Amniotic stem cell (primary cell): ENCODE results near the gene CLSTN2.

Experiments used
- DNase-seq: peaks from one replicate; lab custom pipeline; 2025; lab: John Stamatoyannopoulos, UW

Gene CLSTN2

DNA sequence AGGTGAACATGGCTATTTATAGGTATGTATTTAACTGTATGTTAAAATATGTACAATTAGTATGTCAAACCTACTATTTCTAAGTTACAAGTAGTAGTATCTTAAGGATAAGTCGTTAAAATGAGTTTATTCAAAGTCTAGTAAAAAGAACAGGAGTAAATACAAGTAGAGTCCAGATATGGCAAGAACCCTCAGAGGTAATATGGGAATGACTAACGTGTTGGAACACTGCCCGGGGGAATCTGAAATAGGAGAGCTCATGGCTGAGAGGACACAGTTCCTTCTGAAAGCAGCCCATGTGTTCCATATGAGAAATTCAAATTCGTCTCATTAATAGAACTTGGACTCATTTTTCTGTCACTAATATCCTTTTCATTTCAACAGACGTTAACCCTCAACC is 158.8 kb downstream of the CLSTN2 start:
- peak; percentile 46 for DNase-seq

- no peak for DNase-seq
Measured at GRCh38 chr3:140094487-140094886, 159.5 kb downstream of the CLSTN2 start.

- DNase-seq: no peak
Measured at GRCh38 chr3:140096037-140096436, 161.1 kb downstream of the CLSTN2 start.

DNA sequence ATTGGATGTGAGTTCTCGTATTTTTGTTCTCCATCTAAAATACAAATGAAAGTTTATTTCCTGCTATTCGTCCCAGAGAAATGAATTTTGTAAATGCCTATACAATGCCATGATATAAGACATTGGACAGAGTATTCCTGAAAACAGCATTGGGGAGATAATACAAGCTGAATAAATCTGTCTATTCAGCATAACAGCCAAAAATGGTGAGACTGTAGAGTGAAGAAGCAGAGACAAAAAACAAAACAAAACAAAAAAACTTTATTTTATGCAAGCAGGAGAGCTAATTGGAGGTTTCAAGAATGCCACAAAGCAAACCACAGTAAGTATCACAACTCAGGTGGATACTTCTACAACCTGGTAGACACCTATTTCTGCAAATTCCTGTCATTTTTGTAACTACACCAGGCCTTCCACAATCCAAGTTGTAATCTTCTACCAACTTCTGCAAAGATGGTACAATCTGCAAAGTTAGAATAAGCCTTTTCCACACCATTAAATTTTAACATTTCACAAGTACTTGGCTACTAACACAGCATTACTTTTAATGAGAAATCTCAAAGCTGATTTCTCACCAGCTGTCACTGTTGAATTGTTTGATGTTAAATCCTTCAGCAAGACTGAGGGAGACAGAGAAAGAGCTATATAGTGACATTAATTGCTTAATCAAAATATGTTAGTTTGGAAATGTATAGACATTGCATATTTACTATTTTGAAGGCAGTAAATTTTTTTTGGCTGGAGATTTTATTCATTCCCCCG is 163.1 kb downstream of the CLSTN2 start:
- DNase-seq: no peak

DNA sequence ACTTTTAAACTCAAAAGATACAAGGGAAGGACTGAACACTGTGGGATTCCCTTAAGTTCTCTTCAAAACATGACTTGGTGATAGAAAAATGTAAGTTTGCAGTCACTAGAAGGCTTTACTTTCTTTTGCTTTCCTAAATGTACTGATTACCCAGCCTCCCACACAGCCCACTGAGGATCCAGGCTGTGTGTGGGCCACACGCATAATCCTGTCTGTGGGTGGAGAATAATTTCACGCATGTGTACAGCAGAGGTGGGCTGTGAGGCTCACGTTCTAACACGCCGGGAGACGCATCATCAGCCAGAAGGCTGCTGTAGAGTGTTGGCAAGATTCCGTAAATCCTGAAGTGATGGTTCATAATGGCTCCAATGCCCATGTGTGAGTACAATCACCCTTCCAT is 165.5 kb downstream of the CLSTN2 start:
- no peak for DNase-seq

- DNase-seq: no peak
Measured at GRCh38 chr3:140103166-140103565, 168.2 kb downstream of the CLSTN2 start.

- no peak for DNase-seq
Measured at GRCh38 chr3:140103986-140104645, 169.1 kb downstream of the CLSTN2 start.

DNA sequence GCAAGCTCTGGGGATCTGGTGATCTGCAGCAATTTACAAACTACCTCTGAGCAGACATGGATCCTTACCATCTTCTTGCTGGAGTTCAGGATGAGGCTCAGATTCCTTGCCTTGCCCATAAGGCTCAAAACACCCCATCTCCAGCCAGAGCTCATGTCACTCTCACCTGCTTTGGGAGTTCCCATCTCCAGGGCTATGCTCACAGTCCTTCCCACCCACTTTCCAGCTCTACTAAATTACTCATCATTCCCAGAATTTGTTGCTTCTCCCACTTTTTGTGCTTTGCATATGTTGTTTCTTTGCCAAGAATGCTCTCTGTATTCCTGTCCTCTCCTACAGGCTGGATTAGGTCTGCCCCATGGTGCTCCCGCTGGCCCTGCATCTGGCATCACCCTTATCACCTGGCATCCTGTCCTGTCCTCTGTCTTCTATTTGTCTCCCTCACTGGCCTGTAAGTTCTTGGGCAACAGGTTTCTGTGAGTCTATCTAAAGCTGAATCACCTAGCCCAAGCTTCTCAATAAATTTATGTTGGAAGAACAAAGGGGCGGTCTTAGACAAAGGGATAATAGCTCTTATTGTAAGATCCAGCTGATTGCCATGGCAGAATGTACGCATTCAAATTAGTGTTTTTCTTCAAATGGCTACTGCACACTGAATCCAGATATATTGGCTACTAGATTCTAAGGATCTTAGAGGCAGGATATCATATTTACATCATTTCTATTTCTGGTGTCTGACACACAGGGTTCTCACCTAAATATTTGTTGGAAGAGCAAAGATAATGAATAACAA is 179.2 kb downstream of the CLSTN2 start:
- no peak for DNase-seq

- DNase-seq: no peak
Measured at GRCh38 chr3:140114789-140115080, 179.8 kb downstream of the CLSTN2 start.

- no peak for DNase-seq
Measured at GRCh38 chr3:140117096-140117526, 182.1 kb downstream of the CLSTN2 start.

DNA sequence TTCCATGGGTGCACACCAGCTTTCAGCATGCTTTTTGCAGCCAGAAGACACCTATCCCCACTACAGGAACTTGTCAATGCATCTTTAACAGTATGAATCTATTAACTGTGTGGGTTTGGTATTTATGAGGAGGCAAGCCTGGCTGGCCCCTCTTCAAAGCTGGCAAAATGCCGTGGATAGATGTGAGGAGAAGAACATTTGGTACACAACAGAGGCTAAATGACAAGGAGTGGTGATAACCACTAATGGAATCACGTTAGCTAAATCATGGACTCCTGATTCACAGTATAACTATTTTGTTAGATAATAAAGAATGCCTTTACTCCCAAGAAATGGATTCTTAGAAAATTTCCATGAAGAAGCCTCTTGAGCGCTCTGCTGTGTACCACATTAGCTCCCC is 187.2 kb downstream of the CLSTN2 start:
- no peak for DNase-seq

- DNase-seq: no peak
Measured at GRCh38 chr3:140128217-140128616, 193.2 kb downstream of the CLSTN2 start.

GRCh38 chr3:140128631-140129030 is 193.6 kb downstream of the CLSTN2 start:
- DNase-seq: no peak

DNA sequence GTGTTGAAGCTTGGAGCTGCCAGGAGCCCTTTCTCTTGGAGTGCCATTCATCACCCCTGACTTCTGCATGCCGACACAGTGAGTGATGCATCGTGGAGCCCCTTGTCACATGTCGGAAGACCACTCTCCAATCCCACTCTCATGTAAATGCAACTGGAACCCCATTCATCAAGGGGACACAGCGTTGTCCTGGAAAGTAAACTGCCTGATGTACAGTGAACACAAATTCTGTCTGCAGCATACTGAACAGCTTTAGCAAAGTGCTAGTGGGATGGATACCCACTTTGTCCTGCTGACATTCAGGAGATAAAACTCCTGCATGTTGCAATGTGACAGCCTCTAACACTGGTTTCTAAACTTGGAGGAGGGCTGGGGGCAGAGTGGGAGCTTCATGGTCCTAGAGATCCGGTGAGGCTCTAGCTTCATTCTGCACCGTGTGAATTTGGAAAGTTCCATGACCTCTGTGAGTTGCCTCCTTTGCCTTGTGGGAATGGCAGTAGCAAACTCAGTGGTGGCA is 194.8 kb downstream of the CLSTN2 start:
- no peak for DNase-seq

DNA sequence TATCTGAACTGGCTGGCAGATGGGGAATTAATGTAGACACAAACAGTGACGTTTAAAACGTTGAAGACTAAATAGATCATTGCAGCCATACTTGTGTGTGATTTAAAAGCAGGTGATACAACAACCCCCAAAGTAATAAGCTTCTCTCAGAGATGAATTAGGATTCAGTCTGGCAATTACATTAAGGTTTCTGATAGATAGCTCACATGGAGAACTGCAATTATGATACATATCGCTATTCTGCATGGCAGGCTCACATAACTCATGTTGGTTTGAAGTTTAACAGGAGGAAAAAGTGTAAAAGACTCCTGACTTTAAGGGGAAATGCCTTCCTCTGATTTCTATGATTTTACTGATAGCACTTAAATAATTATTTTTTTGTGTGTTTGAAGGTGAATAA is 196.9 kb downstream of the CLSTN2 start:
- DNase-seq: no peak

GRCh38 chr3:140134231-140134965 is 199.4 kb downstream of the CLSTN2 start:
- no peak for DNase-seq

GRCh38 chr3:140135461-140135860 is 200.5 kb downstream of the CLSTN2 start:
- DNase-seq: no peak

GRCh38 chr3:140143367-140144069 is 208.5 kb downstream of the CLSTN2 start:
- DNase-seq: no peak

DNA sequence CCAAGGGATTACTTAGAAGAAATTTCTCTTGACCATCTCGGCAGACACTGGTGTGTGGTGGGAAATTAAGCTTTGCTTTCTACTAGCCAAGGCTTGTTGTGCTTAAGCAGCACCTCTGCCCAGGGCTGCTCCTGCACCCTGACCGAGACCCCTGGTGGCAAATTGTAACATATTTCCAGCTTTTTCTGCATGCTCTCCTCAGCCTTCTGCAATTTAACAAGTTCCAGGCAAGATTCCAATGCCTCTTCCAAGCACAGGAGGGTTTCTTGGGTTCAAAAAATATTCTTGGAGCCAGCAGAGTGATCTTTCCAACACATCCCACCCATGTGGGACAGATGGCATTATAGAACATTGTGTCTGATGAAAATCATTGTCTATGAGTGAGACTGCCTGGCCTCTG is 210.5 kb downstream of the CLSTN2 start:
- no peak for DNase-seq

GRCh38 chr3:140146668-140147067 is 211.7 kb downstream of the CLSTN2 start:
- no peak for DNase-seq

GRCh38 chr3:140147965-140148490 is 213.0 kb downstream of the CLSTN2 start:
- DNase-seq: no peak
